Femur (tissue), 1 donor: Measurements from ENCODE around the gene CMC2.

Experiments used
- DNase-seq: peaks from one replicate; pipeline ENCODE4 v3.0.0-alpha.2; 2017

The CMC2 gene

DNA sequence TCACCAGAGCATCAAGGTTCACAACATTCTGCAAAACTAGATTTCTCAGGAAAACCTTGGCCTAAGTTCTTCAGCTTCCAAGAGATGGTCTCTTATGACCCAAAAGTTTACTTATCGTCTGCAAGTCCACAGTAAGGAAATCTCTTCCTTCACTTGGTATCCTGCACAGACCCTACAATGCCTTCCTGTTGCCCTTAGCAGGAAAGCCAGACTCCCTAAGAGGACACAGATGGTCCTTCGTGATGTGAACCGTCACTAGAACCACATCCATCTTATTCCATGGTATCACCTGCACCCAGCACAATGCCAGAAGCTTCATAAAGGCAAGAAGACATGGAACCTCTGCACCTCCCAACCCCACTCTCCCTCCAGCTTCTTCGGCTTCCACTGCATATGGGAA, 34.1 kb downstream of the CMC2 start:
- DNase-seq, result no peak

DNA sequence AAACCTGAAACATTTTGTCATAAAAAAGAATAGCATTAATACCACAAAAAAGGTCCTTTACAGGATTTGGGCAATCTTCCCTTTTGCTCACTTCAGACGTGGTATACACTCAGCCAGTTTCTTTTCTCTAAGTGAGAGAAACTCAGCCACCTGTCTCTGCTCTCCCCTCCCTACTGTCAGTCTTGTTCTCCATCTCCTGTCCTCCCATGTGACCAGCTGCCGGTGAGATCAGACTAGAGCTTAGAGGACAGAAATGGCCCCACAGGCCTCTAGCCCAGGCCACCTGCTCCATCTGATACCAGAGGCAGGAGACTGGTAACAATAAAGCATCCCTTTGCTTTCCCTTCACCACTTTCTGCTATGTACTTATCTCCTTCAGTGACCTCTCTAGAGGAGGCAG, 34.9 kb downstream of the CMC2 start:
- no peak for DNase-seq

DNA sequence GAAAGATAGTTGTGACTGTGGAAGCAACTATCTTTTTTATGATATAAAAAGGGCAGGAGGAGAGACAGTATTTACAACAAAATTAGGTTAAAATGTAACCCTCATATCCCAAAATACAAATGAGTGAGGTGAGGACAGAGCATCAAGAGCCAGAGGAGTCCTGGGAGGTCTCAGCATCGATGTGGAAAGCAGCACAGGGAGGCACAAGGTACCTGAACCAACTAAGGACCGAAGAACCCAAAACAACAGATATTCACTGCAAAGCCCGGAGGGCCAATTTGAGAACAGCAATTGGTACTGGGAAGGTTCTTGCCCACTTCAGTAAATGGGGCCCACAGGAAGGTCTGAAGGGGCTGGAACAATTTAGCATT, 37.6 kb downstream of the CMC2 start:
- no peak for DNase-seq

DNA sequence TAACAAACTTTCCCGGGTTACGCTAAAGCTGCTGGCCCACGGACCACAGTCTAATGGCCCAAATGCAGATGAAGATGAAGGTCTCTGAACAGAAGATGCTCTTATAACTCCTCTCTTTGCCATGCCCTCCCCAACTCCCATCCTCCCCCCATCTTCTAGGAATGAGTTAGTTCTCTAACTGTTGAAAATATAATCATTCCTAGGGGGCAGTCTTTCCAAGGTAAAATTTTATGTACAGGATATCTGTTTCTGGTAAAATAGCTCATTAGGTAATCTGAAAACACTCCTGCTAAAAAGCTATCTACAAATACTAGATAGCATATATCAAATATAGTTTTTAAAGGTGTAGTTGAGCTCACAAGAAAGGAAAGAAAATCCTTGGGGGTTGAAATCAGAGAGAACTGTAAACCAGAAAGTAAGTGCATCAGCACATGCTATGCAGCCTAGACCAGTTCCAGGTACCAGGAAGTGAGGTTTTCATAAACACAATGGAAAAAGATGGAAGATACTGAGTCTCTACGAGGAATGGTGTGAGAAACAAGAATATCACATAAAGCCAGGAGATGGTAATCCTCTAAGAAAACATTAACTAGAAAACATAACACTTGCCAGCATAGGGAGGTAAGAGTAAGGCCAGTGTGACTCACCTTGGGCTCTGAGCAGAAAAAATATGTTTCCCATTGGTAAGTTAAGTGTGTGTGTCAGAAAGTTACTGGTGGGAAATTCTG, 38.1 kb downstream of the CMC2 start:
- DNase-seq, result no peak

DNA sequence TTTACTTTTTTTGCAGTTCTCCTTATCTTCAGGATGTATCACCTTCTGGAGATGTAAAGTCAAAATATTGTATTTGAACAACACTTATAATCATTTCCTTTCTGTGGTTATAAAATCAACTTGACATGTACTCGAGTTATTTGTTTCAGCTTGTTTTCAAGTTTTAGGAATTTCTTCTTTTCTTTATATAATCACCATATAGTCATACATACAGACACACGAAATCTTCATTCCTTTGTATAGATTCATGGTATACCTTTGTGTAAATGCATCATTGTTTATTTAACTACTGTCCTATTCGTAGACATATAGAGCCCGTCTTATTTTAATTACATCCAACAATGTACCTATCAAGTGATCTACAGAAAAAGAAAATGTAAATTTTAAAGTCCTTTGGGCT, 40.1 kb downstream of the CMC2 start:
- no peak for DNase-seq

DNA sequence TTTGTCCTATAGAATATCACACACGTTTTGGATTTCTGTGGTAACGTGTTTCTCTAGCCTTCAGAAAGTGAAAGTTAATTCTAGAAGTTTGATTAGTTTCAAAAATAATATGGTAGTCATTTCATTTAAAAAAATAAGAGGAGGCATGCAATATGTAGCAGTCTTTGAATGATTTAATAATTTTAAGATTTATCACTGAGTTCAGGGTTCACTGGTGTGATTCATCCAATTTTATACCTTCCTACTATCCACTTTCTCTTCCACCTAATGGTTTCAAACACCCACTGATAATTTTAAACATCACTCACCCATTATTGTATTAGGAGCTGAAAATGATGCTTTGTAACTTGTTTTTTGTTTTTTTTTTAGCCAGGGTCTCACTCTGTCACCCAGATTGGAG, 42.3 kb downstream of the CMC2 start:
- DNase-seq, result no peak

DNA sequence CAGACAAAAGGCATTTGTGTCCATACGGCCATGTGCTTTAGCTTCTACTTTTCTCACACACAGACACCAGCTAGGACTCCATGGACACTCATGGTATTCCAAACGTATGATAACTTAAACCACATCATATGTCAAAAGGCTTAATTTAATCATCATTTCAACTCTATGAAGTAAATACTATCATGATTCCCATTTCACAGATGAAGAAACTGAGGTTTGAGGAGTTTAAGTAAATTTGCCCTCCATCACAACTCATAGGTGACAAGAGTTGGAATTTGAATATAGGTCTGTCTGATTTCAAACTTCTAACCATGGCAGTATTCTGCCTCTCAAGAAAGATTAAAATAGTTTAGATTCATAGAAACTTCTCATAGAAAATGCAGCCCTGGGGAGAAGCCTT, 43.8 kb downstream of the CMC2 start:
- no peak for DNase-seq

DNA sequence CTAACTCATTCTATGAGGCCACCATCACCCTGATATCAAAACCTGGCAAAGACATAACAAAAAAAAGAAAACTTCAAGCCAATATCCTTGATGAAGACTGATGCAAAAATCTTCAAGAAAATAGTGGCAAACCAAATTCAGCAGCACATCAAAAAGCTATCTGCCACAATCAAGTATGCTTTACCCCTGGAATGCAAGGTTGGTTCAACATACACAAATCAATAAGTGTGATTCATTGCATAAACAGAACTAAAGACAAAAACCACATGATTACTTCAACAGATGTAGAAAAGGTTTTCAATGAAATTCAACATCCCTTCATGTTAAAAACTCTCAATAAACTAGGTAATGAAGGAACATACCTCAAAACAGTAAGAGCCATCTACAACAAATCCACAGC, 48.4 kb downstream of the CMC2 start:
- DNase-seq, result no peak

DNA sequence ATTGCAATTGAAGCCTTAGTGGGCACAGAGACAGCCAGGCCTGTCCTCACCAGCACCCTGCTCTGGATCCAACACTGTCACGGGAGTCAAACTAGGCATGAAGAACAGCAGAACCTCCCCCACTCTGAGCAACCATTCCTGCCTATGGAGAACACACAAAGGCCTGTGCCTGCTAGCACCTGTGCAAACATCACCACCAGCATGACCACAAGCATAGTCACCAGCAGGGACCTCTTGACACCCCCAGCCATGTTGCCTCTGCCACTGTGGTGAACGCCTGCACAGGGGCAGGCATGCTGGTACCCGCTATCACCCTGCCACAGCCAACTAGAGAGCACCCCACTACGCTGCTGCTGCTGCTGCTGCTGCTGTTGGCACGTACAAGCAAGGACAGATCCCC, 51.7 kb downstream of the CMC2 start:
- no peak for DNase-seq

DNA sequence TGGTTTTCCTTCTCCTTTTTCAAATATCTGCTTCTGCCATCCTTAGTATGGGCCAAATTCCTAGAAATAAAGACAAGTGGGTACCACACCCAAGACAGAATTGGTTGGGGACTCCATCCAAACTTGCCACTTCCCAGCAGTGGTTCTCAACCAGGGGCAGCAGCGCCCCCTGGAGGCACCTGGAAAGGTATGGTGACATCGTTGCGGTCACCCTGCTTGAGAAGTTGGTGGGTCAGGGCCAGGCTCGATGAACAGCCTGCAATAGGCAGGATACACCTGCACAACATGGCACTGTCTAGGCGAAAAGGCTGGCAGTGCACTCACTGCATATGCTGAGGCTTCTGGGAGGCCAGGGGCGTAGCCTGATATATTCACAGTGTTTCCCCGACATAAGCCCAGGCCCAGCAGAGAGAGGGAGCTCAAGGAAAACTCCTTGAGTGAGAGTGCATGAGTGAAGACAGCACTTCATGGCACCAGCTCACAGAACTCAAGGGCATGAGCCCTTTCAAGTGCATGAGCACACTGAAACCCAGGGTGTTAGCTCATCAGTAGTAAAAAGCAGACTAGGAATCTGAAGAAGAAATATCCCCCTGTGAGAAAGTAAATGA, 57.7 kb downstream of the CMC2 start:
- peak; percentile 49 for DNase-seq

DNA sequence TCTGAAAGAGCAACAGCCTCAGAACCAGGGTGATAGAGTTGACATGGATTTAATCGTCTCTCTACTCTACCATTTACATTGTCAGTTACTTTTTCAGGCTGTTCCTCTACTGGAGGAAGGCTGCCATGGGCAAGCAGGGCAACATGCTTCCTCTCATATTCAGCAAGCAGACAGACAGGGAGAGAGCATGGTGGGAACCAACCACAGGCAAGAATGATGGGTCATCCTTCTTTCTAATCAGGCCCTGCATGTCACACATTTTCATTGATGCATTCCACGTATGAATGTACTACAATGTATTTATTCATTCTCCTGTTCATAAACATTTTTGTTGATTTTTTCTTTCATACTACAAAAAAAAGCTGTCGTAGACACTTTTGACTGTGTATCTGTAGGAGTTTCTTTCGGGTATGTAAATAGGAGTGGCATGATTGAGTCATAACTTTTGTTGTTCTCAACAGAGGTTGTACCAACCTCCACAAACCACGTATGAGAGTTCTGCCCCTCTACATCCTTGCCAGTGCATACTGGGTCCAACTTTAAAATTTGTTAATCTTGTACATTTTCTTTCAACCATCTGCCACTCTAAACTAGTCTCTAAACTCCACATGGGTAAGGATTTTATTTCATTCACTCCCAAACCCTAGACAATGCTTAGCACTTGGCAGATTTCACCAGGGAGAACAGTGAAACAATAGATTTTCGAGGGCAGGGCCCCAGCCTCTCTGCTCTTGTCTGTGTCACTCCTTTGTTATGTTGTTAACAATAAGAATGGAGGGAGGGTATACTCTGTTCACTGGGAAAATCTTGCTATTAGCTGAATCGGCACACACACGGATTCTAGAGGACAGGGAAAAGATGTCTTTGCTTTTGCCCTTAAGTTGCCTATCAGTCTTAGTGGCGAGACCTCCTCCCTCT, 58.7 kb downstream of the CMC2 start:
- DNase-seq, result no peak

DNA sequence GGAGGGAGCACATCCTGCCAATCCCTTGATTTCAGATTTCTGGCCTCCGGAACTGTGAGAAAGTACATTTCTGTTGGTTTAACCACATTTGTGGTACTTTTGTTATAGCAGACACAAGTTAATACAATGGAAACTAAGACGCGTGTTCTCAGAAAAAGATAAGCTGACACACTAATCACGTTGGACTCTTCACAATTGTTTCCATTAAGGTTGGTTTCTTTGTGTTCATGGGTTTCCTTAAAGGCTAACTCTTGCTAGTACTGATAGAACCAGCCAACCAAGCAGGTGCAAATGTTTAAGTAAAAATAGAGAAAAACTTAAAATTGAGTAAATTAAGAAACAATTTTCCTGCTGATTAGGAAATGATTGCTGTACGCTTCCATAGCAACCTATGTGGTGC, 59.4 kb downstream of the CMC2 start:
- DNase-seq, result no peak

DNA sequence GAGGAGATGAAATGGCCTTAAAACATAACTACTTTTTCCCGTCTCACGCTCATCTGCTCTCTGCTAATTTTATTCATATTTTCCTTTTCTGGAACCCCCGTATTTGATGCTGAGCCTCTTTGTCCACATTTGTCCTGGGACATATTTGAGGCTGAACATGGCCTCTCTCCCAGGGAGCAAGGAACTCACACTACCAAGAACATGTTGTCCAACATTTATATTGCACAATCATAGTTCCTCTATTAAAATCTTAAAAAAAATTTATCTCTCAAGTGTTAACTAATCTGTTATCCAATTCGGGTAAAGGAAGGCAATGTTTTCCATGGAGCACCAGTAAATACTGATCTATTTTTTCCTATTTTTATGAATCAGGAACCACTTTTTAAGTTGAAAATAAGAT, 60.2 kb downstream of the CMC2 start:
- no peak for DNase-seq

DNA sequence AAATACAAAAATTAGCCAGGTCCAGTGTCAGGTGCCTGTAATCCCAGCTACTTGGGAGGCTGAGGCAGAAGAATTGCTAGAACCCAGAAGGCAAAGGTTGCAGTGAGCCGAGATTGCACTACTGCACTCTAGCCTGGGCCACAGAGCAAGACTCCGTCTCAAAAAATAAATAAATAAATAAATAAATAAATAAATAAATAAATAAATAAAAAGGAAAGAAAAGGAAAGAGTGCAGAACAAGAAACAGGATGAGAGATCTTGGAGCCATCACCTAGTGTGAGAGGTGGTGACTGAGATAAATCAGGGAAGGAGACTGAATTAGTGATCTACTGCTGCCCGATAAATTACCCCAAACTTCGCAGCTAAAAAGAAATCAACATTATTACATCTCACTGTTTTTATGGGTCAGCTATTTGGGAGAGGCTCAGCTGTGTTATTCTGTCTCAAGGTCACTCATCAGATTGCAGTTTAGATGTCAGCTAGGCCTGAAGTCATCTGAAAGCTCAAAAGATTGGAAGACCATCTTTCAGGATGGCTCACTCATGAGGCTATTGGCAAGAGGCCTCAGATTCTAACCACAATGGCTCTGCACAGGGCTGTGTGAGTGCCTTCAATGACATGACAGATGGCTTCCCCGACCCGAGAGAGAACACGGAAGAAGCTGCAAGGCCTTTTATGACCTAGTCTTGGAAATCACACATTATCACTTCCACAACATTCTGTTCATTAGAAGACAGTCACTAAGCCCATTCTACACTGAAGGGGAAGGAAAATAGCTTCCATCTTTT, 66.4 kb downstream of the CMC2 start:
- no peak for DNase-seq

DNA sequence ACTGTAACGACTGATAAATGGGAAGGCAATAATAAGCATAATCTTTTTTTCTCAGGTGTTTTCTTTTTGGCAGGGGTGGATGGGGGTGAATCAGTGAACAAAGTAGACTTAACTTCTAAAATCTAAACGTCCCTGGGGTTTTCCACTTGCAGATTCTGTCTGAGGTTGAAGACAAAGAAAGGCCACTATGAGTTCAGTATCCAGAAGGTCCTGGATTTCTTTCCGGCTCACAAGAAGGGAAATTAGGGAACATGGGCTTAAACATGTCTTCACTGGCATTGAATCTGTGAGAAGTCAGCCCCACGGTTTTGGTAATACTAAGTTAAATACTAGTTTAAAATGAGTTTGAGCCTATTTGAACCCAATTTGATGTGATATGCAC, 67.8 kb downstream of the CMC2 start:
- no peak for DNase-seq

DNA sequence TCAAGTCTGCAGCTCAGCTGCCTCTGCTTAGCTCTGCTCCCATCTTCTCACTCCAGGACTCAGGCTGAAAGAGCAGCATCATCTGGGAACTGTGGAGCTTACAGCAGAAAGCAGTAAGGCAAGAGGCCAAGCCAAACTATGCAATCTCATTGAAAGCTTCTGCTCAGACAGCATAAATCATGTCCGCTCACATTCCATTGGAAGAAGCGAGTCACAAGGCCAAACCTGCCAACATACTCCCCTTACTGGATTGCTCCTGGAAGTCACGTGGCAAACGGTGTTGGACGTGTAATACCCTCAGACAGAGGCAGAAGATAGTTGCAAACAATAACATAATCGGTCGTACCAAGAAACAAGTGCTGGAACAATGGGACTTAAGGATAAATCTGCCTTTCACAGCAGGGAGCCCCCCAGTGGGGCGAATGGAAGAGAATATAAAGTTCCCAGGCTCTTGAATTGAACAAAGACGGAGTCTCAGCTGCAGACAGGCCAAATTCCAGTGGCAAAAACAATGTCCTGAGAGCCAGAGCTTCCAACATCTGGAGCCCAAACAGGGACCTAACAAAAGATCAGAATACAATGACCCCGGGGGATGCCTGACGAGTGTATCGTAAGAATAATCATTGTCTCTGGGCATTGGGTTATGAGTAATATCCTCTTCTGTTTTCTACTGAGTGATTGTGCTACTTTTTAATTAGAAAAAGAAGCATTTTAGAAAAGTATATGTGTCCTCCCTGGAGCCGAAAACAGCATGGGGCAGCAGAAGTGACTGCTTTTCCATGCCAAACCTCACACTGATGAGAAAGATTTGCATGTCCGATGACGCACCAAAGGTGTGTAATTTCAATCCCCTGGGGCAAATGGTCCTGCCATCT, 68.4 kb downstream of the CMC2 start:
- DNase-seq, result peak; percentile 86

DNA sequence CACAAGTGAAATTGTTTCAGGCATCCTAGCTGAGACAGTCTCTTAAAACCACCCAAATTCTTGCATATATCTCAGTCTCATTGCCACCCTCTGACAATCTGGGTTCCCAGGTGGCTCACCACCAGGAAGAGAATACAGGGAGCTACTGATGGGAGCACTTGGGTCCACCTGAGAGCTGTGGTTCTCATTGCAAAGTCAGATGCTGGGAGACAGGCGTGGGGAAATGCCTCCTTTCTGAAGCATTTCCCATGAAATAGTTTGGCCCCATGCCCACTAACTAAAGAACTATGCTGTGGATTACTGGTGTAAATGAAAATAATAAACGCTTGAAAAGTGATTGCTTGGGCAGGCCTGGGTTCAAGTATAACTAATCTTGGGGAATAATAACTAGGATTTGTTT, 70.3 kb downstream of the CMC2 start:
- DNase-seq, result no peak

DNA sequence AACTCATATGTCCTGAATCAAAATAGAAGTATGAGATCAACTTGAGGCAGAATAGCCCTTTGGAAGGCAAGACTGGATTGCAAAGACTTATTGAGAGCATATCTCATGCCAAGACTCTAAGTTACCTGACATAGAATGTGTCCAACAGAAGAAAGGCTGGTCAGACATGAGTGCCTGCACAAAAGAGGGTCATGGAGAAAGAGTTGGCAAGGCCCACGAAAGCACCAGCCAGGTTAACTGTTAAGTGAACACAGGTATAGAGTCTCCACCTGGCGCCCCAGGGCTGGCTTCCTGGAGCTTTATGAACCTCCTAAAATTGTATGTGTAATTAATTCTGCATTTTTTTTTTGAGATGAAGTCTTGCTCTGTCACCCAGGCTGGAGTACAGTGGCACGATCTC, 71.0 kb downstream of the CMC2 start:
- no peak for DNase-seq

DNA sequence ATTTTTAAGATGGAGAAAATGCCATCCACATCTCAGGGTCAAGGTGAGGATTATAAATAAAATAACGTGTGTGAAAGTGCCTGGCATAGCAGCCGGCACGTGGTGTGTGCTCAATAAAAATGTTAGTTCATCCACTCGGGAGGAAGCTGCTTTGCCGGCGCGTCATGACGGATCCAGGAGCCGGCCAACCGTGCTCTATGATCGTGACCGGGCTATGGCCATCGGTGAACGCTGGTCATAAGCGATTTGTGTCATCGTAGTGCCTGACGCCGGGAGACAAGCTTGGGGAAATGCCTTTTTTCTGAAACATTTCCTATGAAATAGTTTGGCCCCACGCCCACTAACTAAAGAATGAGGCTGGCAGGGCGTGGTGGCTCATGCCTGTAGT, 74.0 kb downstream of the CMC2 start:
- peak; percentile 64 for DNase-seq

DNA sequence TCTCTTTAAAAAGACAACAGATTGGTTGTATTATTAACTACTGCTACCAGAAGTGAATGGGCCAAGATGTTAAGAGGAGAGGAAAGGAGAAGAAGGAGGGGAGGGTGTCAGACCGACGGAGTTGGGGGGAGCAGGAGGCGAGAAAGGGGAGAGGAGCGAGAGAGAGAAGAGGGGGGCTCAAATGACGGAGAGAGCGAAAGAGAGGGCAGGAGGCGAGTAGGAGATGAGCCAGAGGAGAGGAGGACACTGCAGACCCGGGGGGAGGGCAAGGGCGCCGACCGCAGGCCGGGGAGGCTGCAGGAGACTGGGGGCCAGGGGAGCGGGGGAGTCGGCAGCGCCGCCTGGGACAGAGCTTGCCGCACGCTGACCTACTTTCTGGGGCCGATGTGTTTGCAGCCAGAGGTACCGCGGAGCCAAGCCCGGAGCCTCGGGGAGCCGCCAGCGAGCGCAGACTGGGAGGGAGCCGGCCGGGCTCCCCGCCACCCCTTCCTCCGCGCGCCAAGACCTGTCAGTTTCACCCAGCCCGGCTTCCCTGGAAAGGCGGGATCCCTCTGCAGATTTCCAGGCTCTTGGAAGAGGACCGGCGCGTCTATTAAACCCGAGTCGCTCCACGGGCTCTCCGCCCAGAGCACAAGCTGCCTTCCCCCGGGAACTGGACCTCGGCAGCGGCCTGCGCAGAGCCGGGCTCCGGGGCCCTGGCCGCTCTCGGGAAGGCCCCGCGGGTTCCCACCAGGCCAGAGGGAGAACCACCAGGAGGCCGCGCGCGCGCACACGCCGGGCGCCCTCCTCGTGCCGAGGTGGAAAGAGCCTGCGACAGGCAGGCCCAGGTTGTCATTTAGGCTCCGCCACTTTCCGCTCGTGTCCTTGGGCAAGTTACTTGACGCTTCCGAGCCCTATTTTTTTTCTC, 74.6 kb downstream of the CMC2 start:
- peak; percentile 89 for DNase-seq

DNA sequence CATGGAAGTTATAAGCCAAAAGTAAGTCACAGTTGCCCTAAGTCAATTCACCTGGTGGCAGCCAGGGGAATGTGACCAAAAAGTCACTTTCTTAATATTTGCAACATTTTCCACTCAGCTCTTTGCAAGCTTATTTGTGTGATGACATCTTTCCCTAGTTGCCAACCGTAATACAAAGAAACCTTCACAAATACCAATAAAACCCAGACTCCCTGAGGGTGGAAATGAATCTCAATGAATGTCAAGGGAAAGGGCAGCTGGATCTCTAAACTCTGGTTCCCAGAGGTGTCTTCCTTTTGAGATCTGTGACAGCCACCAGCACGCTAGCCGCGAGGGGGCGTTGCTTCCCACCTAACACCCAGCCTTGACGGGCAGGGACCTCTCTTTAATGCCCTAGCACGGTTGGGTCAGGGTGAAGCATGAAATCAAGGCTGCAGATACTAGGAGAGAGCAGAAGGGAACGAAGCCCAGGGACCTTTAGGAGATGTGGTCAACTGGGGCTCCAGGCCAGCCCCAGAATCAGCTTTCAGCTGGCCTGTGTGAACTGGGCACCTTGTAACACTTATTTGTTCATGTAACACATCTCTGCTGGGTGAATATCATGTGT, 82.2 kb downstream of the CMC2 start:
- DNase-seq, result no peak
